Left colon (tissue), 2 donors: ENCODE measurements around the gene PAM16. TPM values are rescaled to one million over a fixed set of nuclear protein-coding genes. Genes with fewer than 3 reads are reported as not detected.
A peak's percentile ranks its signal among the peaks of the same experiment; 100 is the strongest.

Experiments used
- ATAC-seq: fragments of 200-7000 bp; cut with Tn5 transposase; one replicate; pipeline ENCODE4 v1.9.1; 2020; ENCODE audit warnings: mild to moderate bottlenecking, moderate library complexity
- DNase-seq, 2 donors: peaks; one replicate each; pipeline ENCODE4 v3.0.0-alpha.2; 2020
- intact Hi-C, 2 donors: fragments of 100-400 bp; cut with DNase I in 1 of 2; cut with micrococcal nuclease in 1 of 2; formaldehyde crosslinking; loops; one replicate each; pipeline versions ENCODE4 v1.11.2 to v1.14.0; 2022; cut with DNase I, micrococcal nuclease
- total RNA-seq, 2 donors: library from RNA; stranded (reverse); fragmentation: NEBNext Ultra II Directional; extraction: Animal tissue kit (Norgen Biotek cat#: 25700); gene quantifications; one replicate each; pipeline ENCODE4 v1.2.1, GENCODE V29; 2021
- donor health status: DM: no; HTN: no; CAD: no.
- donor health status: DM: yes; HTN: yes; CAD: no.

Gene PAM16
- total RNA-seq, 2 donors from 2014 or later: 26.9 to 31.8 TPM

GRCh38 chr16:4385066-4385788, 34.1 kb upstream of the PAM16 start:
- DNase-seq: no peak
- ATAC-seq: no peak
- intact Hi-C loops: no loop called here

GRCh38 chr16:4384509-4384942, 33.4 kb upstream of the PAM16 start:
- no peak for DNase-seq
- intact Hi-C loops: no loop called here
- no peak for ATAC-seq

- ATAC-seq (no peak), DNase-seq (no peak)
- intact Hi-C loops: no loop called here
Measured at GRCh38 chr16:4383591-4384444, 32.7 kb upstream of the PAM16 start.

- DNase-seq (no peak), ATAC-seq (no peak)
- intact Hi-C loops: no loop called here
Measured at GRCh38 chr16:4382795-4383357, 31.8 kb upstream of the PAM16 start.

GRCh38 chr16:4381935-4382794, 31.0 kb upstream of the PAM16 start:
- ATAC-seq (no peak), DNase-seq (no peak)
- intact Hi-C loops: no loop called here

GRCh38 chr16:4381072-4381934, 30.2 kb upstream of the PAM16 start:
- no peak for ATAC-seq
- DNase-seq: no peak
- intact Hi-C loops: no loop called here

GRCh38 chr16:4380119-4381063, 29.3 kb upstream of the PAM16 start:
- intact Hi-C loops: no loop called here
- no peak for DNase-seq
- ATAC-seq: no peak

GRCh38 chr16:4378999-4379690, 28.0 kb upstream of the PAM16 start:
- intact Hi-C loops: no loop called here
- DNase-seq (no peak), ATAC-seq (no peak)

GRCh38 chr16:4378161-4378666, 27.1 kb upstream of the PAM16 start:
- ATAC-seq (no peak), DNase-seq (no peak)
- intact Hi-C loops: no loop called here

- ATAC-seq (no peak), DNase-seq (no peak)
- intact Hi-C loops: no loop called here
Measured at GRCh38 chr16:4377573-4378154, 26.5 kb upstream of the PAM16 start.

- ATAC-seq: no peak
- no peak for DNase-seq
- intact Hi-C loops: no loop called here
Measured at GRCh38 chr16:4376893-4377572, 25.9 kb upstream of the PAM16 start.

GRCh38 chr16:4376126-4376892, 25.2 kb upstream of the PAM16 start:
- DNase-seq (peak; percentile 66 to 73), ATAC-seq (no peak)
- intact Hi-C loops: no loop called here

- intact Hi-C loops: no loop called here
- DNase-seq (no peak), ATAC-seq (no peak)
Measured at GRCh38 chr16:4375717-4376116, 24.6 kb upstream of the PAM16 start.

GRCh38 chr16:4373909-4374742, 23.0 kb upstream of the PAM16 start:
- intact Hi-C loops: no loop called here
- ATAC-seq (peak; percentile 15), DNase-seq (peak; percentile 59 to 67)
